ENCODE measurements around the gene PRR5.

- TF ChIP-seq, protein P1, sequence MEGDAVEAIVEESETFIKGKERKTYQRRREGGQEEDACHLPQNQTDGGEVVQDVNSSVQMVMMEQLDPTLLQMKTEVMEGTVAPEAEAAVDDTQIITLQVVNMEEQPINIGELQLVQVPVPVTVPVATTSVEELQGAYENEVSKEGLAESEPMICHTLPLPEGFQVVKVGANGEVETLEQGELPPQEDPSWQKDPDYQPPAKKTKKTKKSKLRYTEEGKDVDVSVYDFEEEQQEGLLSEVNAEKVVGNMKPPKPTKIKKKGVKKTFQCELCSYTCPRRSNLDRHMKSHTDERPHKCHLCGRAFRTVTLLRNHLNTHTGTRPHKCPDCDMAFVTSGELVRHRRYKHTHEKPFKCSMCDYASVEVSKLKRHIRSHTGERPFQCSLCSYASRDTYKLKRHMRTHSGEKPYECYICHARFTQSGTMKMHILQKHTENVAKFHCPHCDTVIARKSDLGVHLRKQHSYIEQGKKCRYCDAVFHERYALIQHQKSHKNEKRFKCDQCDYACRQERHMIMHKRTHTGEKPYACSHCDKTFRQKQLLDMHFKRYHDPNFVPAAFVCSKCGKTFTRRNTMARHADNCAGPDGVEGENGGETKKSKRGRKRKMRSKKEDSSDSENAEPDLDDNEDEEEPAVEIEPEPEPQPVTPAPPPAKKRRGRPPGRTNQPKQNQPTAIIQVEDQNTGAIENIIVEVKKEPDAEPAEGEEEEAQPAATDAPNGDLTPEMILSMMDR (conservative IDR thresholded peaks at IDR 0.05; ENCODE audit: low read depth in 2 of 2), result no peak
- no peak for TF ChIP-seq EZH2 (IDR thresholded peaks at IDR 0.05; ENCODE audit: low read depth, unreplicated experiment)
Observed at GRCh38 chr22:44723801-44724200, 21.8 kb downstream of the PRR5 start.

Measured in GM23338 (cell line).